ENCODE data around the gene MLF1.
"Not testable (repeated sequence)": the region's sequence is repeated elsewhere in the genome, so short reads cannot be mapped to it uniquely, and the experiment has no call there.

The MLF1 gene
- total RNA-seq: 1.9 to 24.5 (median 5.6) reads per million in 3 experiments

GRCh38 chr3:158570999-158571702 lies at the start of gene MLF1:
TSS of gene MLF1 (plus strand) at chr3:158571194. CDS start at chr3:158571301, 107 bp downstream.
- DNase-seq: peak; percentile 80

- no peak for DNase-seq
Measured at GRCh38 chr3:158522221-158523136, 48.5 kb upstream of the MLF1 start.

DNA sequence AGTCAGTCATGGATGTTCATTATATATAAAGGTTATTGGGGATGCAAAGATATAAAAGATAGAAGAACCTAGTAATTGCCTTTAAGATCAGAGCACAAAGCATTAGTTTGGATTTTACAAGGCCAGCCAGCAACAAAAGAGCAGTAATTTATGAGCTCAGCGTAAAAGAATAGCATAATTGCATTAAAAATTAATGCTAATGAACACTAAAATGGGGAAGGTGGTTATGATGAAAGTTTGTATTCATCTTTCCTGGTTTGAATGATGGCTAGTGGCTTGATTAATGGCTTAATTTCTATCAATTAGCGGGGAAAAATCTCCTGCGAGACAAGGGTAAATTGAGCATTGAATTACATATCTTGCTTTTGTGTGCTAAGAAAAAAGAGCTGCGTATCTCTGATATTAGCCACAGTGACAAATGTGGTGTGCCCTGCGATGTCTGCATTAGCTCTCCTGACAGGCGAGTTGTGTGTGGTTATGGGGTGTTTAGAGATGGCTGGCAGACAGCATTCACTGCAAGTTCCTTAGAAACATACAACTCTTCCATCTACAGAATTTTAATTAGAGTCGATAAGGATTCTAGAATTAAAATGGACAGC lies 42.8 kb upstream of the MLF1 start:
- no peak for DNase-seq

GRCh38 chr3:158531334-158531733 lies 39.7 kb upstream of the MLF1 start:
- DNase-seq: no peak

- DNase-seq: no peak
Measured at GRCh38 chr3:158532099-158532734, 38.8 kb upstream of the MLF1 start.

DNA sequence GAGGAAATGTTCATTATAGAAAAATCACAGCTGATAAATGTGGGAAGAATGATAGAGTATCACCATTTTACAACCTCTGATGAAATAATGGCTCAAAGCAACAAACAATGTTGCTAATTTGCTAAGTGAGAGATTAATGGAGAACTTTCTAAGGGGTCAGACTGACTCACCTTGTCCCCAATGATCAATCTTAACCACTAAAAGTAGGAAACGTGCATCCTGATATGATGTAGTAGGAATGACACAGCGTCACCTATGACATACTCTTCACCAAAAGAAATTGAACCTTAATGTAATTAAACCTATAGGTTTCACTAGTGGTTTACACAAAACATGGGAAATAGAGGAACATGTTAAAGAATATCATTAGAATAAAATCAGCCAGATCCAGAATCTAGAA lies 35.1 kb upstream of the MLF1 start:
- DNase-seq: no peak

DNA sequence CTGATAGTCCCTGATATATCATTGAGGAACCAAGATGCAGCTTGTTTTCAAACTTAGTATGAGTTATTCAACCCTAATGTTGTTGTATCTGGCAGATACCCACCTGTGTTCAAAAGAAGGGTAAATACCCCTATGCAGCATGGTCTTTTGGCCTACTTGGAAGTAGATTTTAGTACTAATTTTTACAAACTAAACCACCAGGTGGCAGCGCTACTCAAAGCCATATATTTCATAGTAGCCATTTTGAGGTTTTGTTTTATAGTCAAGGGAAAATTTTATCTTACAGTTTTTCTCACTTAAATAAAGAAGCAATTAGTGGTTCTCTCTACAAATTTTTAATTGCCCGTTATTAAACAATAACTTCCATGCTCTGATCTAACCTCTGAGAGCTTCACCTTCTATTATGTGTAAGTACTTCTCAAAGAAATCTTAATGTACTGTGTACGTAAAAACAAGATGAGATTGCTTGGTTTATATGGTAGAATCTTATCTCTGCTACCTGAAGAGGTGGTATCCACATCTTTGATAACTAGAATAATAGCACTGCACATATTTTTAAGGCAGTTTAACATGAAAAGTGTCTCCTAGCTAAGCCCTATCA lies 31.5 kb upstream of the MLF1 start:
- peak; percentile 21 for DNase-seq

DNA sequence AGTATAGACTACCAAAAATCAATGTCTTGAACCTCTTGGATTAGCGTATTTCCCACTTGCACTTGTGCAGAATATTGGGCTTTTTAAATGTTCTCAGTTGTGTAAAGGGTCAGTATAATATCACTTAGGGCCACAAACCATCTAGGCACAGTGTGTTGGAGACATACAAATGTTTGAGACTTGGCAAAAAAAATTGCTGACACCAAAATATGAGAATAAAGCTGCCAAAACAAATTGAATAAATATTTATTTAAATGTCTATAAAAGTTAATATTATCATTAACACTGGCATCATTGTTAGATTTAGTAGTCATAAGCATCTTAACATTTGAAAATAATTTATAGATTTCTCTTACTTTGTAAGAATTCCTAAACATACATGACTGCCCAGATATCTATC lies 30.9 kb upstream of the MLF1 start:
- no peak for DNase-seq

DNA sequence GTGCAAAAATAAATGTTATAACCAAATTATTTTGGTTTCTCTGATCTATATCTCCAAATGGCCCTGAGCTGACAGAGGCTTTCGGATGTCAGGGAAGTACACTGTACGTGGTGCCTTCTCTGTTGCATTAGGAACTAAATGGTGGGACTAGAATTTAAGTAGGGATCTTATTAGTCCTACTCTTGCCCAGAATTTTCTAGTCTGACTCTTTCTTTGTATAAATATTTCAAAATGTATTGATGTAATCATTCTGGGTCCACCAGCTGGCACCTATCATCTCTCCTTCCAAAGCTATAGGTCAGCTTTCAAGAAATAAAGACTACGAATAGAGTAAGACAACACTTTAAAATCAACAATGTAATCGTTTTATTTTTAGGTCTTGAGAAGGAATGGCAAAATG lies 22.3 kb upstream of the MLF1 start:
- DNase-seq: no peak

- not testable (repeated sequence) for DNase-seq
Measured at GRCh38 chr3:158549938-158550337, 21.1 kb upstream of the MLF1 start.

DNA sequence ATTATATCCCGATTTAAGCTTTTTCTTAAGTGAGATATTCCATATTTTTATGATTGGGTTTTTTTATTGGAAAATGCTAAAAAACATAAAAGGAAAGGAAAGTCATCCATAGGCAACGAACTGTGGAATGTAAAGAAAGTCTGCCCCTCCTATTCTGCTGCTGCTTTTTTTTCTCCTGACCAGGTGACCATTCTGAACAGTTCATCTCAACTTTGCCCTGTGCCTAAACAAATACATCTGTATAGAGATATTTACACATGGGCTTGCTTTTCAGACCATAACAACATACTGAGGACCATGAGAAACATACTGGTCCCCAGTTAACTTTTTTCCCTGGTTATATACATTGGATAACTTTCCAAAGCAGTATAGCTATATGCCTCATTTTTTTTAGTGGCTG lies 18.9 kb upstream of the MLF1 start:
- no peak for DNase-seq

GRCh38 chr3:158559504-158559903 lies 11.5 kb upstream of the MLF1 start:
- no peak for DNase-seq

GRCh38 chr3:158560979-158561378 lies 10.0 kb upstream of the MLF1 start:
- DNase-seq: no peak

DNA sequence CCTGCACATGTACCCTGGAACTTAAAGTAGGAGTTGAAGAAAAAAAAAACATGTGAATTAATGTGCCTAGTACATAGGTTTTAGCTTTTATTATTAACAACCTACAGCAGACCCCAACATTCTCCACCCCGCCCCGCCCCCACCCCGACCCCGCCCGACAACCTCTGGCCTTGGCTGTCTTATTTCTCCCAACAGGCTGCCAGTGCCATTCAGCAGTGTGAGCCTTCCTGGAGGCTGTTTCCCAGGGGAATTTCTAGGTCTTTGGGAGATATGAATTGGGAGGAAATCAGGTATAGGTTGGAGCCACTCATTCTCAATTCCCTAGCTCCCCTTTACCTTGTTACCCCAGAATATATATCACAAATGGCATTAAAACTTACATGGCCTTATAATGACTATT lies 8.3 kb upstream of the MLF1 start:
- DNase-seq: no peak

DNA sequence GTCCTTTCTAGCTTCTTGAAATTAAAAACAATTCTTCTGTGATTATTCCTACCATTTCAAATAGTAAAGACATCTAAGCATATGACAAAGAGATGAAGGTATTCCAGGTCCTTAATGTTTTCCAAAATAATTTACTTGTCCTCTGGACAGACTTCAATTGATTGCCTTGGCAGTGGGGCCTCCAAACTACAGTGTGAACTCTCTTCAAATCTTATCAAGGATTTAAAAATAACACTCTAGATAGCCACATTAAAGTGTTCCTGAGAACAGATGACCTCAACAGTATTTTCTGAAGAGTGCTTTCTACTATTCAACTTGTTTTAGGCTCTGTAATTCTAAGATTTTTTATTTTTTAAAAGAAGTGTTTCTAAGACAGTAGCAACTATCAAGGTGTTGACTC lies 7.9 kb upstream of the MLF1 start:
- no peak for DNase-seq

GRCh38 chr3:158565076-158565475 lies 5.9 kb upstream of the MLF1 start:
- no peak for DNase-seq

GRCh38 chr3:158568784-158569183 lies 2.2 kb upstream of the MLF1 start:
- no peak for DNase-seq

DNA sequence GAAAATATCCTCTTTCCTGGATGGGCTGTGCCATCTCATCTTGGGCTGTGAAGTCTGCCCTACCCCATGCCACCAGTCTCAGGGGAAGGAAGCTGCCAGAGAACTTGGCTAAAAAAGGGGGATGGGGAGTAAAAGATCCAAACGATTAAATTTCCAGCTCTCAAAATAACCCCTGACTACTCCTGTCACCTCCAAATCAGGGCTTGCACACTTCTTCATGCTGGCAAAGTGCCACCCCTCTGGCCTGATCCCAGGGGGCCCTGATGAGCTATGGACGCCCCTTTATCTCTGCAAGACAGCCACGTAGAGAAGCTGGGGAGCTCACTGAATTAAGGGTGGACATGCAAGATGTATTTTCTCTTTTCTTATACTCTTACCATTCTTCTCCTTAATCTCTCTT lies 1.2 kb upstream of the MLF1 start:
- no peak for DNase-seq

DNA sequence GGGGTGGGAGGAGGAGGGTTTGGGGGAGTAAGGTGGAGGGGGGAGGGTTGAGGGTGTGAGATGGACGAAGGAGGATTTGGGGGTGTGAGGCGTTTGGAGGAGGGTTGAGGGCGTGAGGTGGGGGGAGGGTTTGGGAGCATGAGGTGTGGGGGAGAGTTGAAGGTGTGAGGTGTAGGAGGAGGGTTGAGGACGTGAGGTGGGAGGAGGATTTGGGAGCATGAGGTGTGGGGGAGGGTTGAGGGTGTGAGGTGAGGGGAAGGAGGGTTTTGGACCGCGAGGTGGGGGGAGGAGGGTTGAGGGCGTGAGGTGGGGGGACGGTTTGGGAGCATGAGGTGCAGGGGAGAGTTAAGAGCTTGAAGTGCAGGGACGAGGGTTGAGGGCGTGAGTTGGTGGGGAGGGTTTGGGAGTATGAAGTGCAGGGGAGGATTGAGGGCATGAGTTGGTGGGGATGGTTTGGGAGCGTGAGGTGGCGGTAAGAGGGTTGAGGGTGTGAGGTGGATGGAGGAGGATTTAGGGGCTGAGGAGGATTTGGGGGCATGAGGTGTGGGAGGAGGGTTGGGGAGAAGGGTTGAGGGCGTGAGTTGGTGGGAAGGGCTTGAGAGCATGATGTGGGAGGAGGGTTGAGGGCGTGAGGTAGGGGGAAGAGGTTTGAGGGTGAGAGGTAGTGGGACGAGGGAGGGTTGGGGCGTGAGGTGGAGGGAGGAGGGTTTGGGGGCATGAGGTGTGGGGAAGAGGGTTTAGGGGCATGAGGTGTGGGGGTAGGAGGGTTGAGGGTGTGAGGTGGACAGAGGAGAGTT lies 1.2 kb downstream of the MLF1 start:
- no peak for DNase-seq

- DNase-seq: no peak
Measured at GRCh38 chr3:158572766-158573060, 1.7 kb downstream of the MLF1 start.

GRCh38 chr3:158573714-158574113 lies 2.7 kb downstream of the MLF1 start:
- no peak for DNase-seq

DNA sequence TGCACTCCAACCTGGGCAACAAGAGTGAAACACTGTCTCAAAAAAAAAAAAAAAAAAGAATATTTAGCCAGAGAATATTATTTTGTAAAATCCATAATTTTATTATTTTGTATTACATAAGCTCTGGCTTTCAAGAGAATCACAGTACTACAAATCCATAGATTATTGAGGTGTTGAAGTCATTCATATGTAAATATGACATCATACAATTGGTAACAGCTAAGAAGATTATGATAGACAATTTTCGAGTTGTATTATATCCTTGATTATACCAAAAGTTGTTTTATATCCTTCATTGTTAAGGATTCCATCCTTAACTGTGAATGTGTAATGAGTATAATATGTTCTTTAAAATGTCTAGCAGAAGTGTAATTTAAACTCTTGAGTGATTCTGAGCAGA lies 3.7 kb downstream of the MLF1 start:
- no peak for DNase-seq

Measured in central memory CD4-positive, alpha-beta T cell (primary cell).